Activated naive CD4-positive, alpha-beta T cell treated with anti-CD3 and anti-CD28 coated beads, Interleukin-2, amount 10 ng/mL, durations not matched to agents 7 days and 5 days (primary cell): Measurements from ENCODE around the gene KSR1.
"Not testable (repeated sequence)": the region's sequence is repeated elsewhere in the genome, so short reads cannot be mapped to it uniquely, and the experiment has no call there.

Source experiments
- CTCF ChIA-PET: fragments of 350-600 bp; sonication (Branson Sonifier 250); formaldehyde crosslinking; loops from one replicate; lab custom pipeline; 2021; ENCODE audit warnings: antibody characterized with exemption; lab: Charles Lee
- DNase-seq: peaks from one replicate; pipeline ENCODE4 v3.0.0-alpha.2; 2020
- H3K27ac Mint-ChIP-seq: one replicate; pipeline ENCODE4 v1.8.0; 2021; ENCODE audit warnings: mild to moderate bottlenecking, moderate library complexity, mixed read lengths
- H3K27me3 Mint-ChIP-seq: one replicate; pipeline ENCODE4 v1.8.0; 2021; ENCODE audit warnings: mild to moderate bottlenecking, mixed read lengths
- H3K36me3 Mint-ChIP-seq: one replicate; pipeline ENCODE4 v1.8.0; 2021; ENCODE audit warnings: mixed read lengths
- H3K4me1 Mint-ChIP-seq: one replicate; pipeline ENCODE4 v1.8.0; 2021; ENCODE audit warnings: mixed read lengths
- H3K4me3 Mint-ChIP-seq: one replicate; pipeline ENCODE4 v1.8.0; 2021; ENCODE audit warnings: mild to moderate bottlenecking, moderate library complexity, mixed read lengths
- H3K9me3 Mint-ChIP-seq: one replicate; pipeline ENCODE4 v1.8.0; 2021; ENCODE audit warnings: mixed read lengths

The KSR1 gene

GRCh38 chr17:27430882-27431491 lies 25.3 kb upstream of the KSR1 start:
- DNase-seq, result no peak
- H3K27me3 Mint-ChIP-seq, result peaks cover 15% of the 10 kb centered on the region
- no peak overlapping the region for H3K27ac Mint-ChIP-seq

GRCh38 chr17:27433521-27433920 lies 22.7 kb upstream of the KSR1 start:
- no peak overlapping the region for H3K4me3 Mint-ChIP-seq
- CTCF ChIA-PET, result interaction anchor here (0.5 kb wide), 1 partner anchor 271 kb away, joined by 3 read pairs; no protein-coding TSS in a partner anchor
- peaks cover 24% of the 10 kb centered on the region for H3K27me3 Mint-ChIP-seq
- no peaks in the 10 kb centered on the region for H3K36me3 Mint-ChIP-seq
- DNase-seq, result no peak
- H3K9me3 Mint-ChIP-seq, result no peaks in the 10 kb centered on the region
- H3K4me1 Mint-ChIP-seq, result no peaks in the 10 kb centered on the region
- H3K27ac Mint-ChIP-seq, result no peak overlapping the region

More at GRCh38 chr17:27430882-27431491, 25.3 kb upstream of the KSR1 start:
- no peaks in the 10 kb centered on the region for H3K9me3 Mint-ChIP-seq
- no peaks in the 10 kb centered on the region for H3K36me3 Mint-ChIP-seq
- H3K4me3 Mint-ChIP-seq, result no peak overlapping the region
- H3K4me1 Mint-ChIP-seq, result no peaks in the 10 kb centered on the region
- CTCF ChIA-PET, result interaction anchor here (1.2 to 1.6 kb wide), 2 partner anchors 31 to 51 kb away, joined by 3 to 5 read pairs; no protein-coding TSS in a partner anchor

DNA sequence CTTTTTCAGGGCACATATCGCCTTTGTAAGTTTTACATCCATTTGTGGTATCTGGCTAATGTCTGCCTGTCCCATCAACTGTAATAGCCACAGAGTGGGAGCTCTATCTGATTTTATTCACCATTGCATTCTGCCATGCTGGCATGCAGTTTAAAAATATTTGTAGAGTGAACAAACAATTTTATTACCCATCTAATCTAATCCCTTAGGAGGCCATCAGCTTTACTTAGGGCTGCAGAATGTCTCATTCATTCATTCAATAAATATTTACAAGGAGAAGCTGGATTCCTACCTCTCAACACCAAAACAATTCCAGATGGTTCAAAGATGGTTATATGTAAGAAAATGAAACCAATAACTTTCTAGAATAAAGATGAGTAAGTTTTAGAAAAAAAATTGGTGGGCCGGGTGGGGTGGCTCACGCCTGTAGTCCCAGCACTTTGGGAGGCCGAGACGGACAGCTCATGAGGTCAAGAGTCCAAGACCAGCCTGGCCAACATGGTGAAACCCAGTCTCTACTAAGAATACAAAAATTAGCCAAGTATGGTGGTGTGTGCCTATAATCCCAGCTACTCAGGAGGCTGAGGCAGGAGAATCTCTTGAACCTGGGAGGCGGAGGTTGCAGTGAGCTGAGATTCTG lies 20.7 kb upstream of the KSR1 start:
- not testable (repeated sequence) for H3K27ac Mint-ChIP-seq, H3K4me1 Mint-ChIP-seq, H3K36me3 Mint-ChIP-seq, H3K4me3 Mint-ChIP-seq, H3K9me3 Mint-ChIP-seq, DNase-seq
- CTCF ChIA-PET, result interaction anchor here (0.6 to 0.8 kb wide), 2 partner anchors 164 to 319 kb away, joined by 3 to 4 read pairs; no protein-coding TSS in a partner anchor
- peaks cover 32% of the 10 kb centered on the region for H3K27me3 Mint-ChIP-seq

- no peak overlapping the region for H3K4me3 Mint-ChIP-seq
- CTCF ChIA-PET, result interaction anchor here (0.9 to 1.0 kb wide), 2 partner anchors 26 to 161 kb away, joined by 3 to 4 read pairs; no protein-coding TSS in a partner anchor
- no peak overlapping the region for H3K27ac Mint-ChIP-seq
- no peaks in the 10 kb centered on the region for H3K9me3 Mint-ChIP-seq
- H3K27me3 Mint-ChIP-seq, result peaks cover 30% of the 10 kb centered on the region
- no peaks in the 10 kb centered on the region for H3K4me1 Mint-ChIP-seq
- H3K36me3 Mint-ChIP-seq, result no peaks in the 10 kb centered on the region
- DNase-seq, result no peak
Observed at GRCh38 chr17:27438348-27438998, 17.8 kb upstream of the KSR1 start.

GRCh38 chr17:27439342-27439741 lies 16.9 kb upstream of the KSR1 start:
- H3K4me1 Mint-ChIP-seq, result no peaks in the 10 kb centered on the region
- H3K4me3 Mint-ChIP-seq, result no peak overlapping the region
- H3K27ac Mint-ChIP-seq, result no peak overlapping the region
- no peaks in the 10 kb centered on the region for H3K36me3 Mint-ChIP-seq
- DNase-seq, result no peak
- CTCF ChIA-PET, result no interaction called here
- H3K9me3 Mint-ChIP-seq, result no peaks in the 10 kb centered on the region
- H3K27me3 Mint-ChIP-seq, result peaks cover 28% of the 10 kb centered on the region

- no peak overlapping the region for H3K27ac Mint-ChIP-seq
- H3K27me3 Mint-ChIP-seq, result peaks cover 48% of the 10 kb centered on the region
- no peak overlapping the region for H3K4me3 Mint-ChIP-seq
- CTCF ChIA-PET, result interaction anchor here (1.4 kb wide), 1 partner anchor 156 kb away, joined by 3 read pairs; no protein-coding TSS in a partner anchor
- no peaks in the 10 kb centered on the region for H3K36me3 Mint-ChIP-seq
- H3K9me3 Mint-ChIP-seq, result no peaks in the 10 kb centered on the region
- no peak for DNase-seq
- no peaks in the 10 kb centered on the region for H3K4me1 Mint-ChIP-seq
Observed at GRCh38 chr17:27442702-27443101, 13.5 kb upstream of the KSR1 start.

DNA sequence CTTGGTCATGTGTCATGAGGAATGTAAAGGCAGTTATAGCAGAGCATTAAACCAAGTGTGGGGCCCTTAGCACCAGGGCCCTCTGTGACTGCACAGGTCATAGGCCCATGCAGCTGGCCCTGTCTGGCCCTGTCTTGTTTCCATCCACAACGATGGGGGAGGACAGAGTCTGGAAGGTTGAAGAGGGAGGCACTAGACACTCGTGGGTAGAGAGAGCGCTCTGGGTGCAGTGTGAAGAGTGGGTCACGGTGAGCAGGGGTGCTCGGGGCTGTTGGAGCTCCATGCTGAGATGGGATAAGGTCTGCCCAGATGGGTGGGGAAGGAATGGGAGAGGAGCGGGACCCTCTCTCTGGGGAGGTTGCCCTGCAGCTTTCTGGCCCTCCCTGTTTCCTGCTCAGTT lies 12.8 kb upstream of the KSR1 start:
- Mint-ChIP-seq H3K9me3 (no peaks in the 10 kb centered on the region), H3K36me3 (no peaks in the 10 kb centered on the region), H3K4me1 (no peaks in the 10 kb centered on the region), H3K27ac (no peak overlapping the region), H3K27me3 (peaks cover 46% of the 10 kb centered on the region), H3K4me3 (no peak overlapping the region)
- CTCF ChIA-PET, result no interaction called here
- no peak for DNase-seq

- H3K4me1 Mint-ChIP-seq, result no peaks in the 10 kb centered on the region
- H3K36me3 Mint-ChIP-seq, result no peaks in the 10 kb centered on the region
- no peaks in the 10 kb centered on the region for H3K9me3 Mint-ChIP-seq
- no peak overlapping the region for H3K4me3 Mint-ChIP-seq
- H3K27me3 Mint-ChIP-seq, result peaks cover 47% of the 10 kb centered on the region
- H3K27ac Mint-ChIP-seq, result no peak overlapping the region
- CTCF ChIA-PET, result no interaction called here
- DNase-seq, result no peak
Observed at GRCh38 chr17:27445971-27446370, 10.3 kb upstream of the KSR1 start.

GRCh38 chr17:27446569-27447301 lies 9.5 kb upstream of the KSR1 start:
- Mint-ChIP-seq H3K9me3 (no peaks in the 10 kb centered on the region), H3K4me1 (no peaks in the 10 kb centered on the region), H3K4me3 (no peak overlapping the region), H3K27me3 (peaks cover 52% of the 10 kb centered on the region), H3K36me3 (no peaks in the 10 kb centered on the region), H3K27ac (no peak overlapping the region)
- CTCF ChIA-PET, result interaction anchor here (0.6 kb wide), 1 partner anchor 156 kb away, joined by 3 read pairs; no protein-coding TSS in a partner anchor
- no peak for DNase-seq

DNA sequence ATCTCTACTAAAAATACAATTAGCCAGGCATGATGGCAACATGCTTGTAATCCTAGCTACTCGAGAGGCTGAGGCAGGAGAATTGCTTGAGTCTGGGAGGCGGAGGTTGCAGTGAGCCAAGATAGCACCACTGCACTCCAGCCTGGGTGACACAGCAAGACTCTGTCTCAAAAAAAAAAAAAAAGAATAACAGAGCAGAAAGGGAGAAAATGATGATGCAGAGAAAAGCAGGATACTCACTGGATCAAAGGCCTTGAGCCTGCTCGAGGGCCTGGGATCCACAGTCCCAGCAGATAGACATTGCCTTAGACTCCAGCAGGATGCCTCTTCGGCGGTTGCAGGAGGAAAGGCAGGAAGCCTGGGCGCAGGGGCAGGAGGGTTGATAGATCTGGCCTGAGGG lies 7.7 kb upstream of the KSR1 start:
- peaks cover 57% of the 10 kb centered on the region for H3K27me3 Mint-ChIP-seq
- H3K27ac Mint-ChIP-seq, DNase-seq, H3K9me3 Mint-ChIP-seq, H3K4me1 Mint-ChIP-seq, H3K36me3 Mint-ChIP-seq, H3K4me3 Mint-ChIP-seq: not testable (repeated sequence)
- CTCF ChIA-PET, result interaction anchor here (0.8 kb wide), 1 partner anchor 152 kb away, joined by 3 read pairs; no protein-coding TSS in a partner anchor

- no peaks in the 10 kb centered on the region for H3K36me3 Mint-ChIP-seq
- H3K4me3 Mint-ChIP-seq, result no peak overlapping the region
- no peaks in the 10 kb centered on the region for H3K9me3 Mint-ChIP-seq
- H3K4me1 Mint-ChIP-seq, result peaks cover 4% of the 10 kb centered on the region
- no peak overlapping the region for H3K27ac Mint-ChIP-seq
- CTCF ChIA-PET, result interaction anchor here (1.2 kb wide), 1 partner anchor 150 kb away, joined by 3 read pairs; no protein-coding TSS in a partner anchor
- DNase-seq, result no peak
- peaks cover 63% of the 10 kb centered on the region for H3K27me3 Mint-ChIP-seq
Observed at GRCh38 chr17:27449541-27449940, 6.7 kb upstream of the KSR1 start.

GRCh38 chr17:27449988-27450387 lies 6.3 kb upstream of the KSR1 start:
- Mint-ChIP-seq H3K4me3 (no peak overlapping the region), H3K27me3 (peaks cover 65% of the 10 kb centered on the region), H3K9me3 (no peaks in the 10 kb centered on the region), H3K36me3 (no peaks in the 10 kb centered on the region), H3K4me1 (peaks cover 6% of the 10 kb centered on the region), H3K27ac (no peak overlapping the region)
- CTCF ChIA-PET, result interaction anchor here (1.2 kb wide), 1 partner anchor 149 kb away, joined by 3 read pairs; no protein-coding TSS in a partner anchor
- DNase-seq, result no peak

DNA sequence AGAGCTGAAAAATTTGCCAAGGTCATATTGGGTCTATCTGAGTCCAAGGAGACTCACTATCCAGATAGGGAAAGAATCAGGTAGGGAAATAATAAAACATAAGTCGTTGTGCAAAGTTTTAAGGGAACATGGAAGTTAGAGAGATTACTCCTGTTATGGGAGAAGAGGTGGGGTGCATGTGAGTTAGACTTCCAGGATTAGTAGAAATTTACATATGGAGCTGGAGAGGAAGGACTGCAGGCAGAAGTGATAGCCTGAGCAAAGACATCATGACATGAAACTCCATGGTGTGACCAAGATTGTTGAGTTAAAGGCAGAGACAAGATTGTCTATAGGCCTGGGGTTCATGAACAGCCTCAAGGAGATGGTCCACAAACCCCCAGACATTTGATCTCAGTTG lies 5.8 kb upstream of the KSR1 start:
- CTCF ChIA-PET, result no interaction called here
- DNase-seq, result no peak
- peaks cover 68% of the 10 kb centered on the region for H3K27me3 Mint-ChIP-seq
- no peaks in the 10 kb centered on the region for H3K9me3 Mint-ChIP-seq
- no peaks in the 10 kb centered on the region for H3K36me3 Mint-ChIP-seq
- no peak overlapping the region for H3K27ac Mint-ChIP-seq
- H3K4me3 Mint-ChIP-seq, result no peak overlapping the region
- peaks cover 10% of the 10 kb centered on the region for H3K4me1 Mint-ChIP-seq

DNA sequence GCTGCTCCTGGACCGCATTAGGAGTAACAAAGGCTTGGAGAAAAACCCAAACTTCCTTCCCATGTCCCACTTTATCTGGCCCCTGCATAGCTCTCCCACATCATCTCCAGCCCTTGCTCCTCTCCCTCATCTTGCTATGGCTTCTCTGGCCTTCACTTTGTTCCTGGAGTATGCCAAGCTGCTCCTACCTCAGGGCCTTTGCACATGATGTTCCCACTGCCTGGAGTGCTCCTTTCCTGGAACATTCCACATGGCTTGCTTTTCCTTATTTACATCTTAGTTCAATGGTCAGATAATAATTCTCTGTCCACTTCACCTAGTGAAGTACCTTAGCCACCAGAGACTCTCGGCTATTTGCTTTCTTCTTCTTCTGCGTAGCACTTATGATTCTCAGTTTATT lies 4.3 kb upstream of the KSR1 start:
- no peak overlapping the region for H3K27ac Mint-ChIP-seq
- no peaks in the 10 kb centered on the region for H3K9me3 Mint-ChIP-seq
- H3K4me3 Mint-ChIP-seq, result no peak overlapping the region
- no peaks in the 10 kb centered on the region for H3K36me3 Mint-ChIP-seq
- no peak for DNase-seq
- CTCF ChIA-PET, result interaction anchor here (1.8 kb wide), 1 partner anchor 148 kb away, joined by 5 read pairs; no protein-coding TSS in a partner anchor
- peaks cover 59% of the 10 kb centered on the region for H3K27me3 Mint-ChIP-seq
- peaks cover 14% of the 10 kb centered on the region for H3K4me1 Mint-ChIP-seq
